ENCODE data around the gene HOXB4. TPM values are rescaled to one million over a fixed set of nuclear protein-coding genes. Genes with fewer than 3 reads are reported as not detected.

The HOXB4 gene
- polyA plus RNA-seq, 1 of the 3 experiments (the other 2 are of a cell fraction): 0.03 TPM

- peaks cover 99% of the 10 kb centered on the region for H3K27me3 ChIP-seq (ENCODE audit: insufficient read depth)
- H3K4me2 ChIP-seq: no peak overlapping the region
- H3K27ac ChIP-seq (ENCODE audit: low read depth in 2 of 2, low read length in 1 of 2): no peak overlapping the region
- ChIA-PET CTCF (interaction anchor here (0.9 to 1.9 kb wide), 6 partner anchors 49 to 594 kb away, joined by 3 to 6 read pairs (median 4); no protein-coding TSS in a partner anchor), POLR2A (no interaction called here)
- no peak overlapping the region for H3K9ac ChIP-seq
- no peak for DNase-seq
- H3K9me3 ChIP-seq: no peaks in the 10 kb centered on the region
- H4K20me1 ChIP-seq (ENCODE audit: insufficient read depth): peaks cover 5% of the 10 kb centered on the region; the same call in 1 of the 2 replicates
- no peak for TF ChIP-seq NFIC (IDR thresholded peaks at IDR 0.05; ENCODE audit: borderline replicate concordance)
- no peak for TF ChIP-seq MXI1 (IDR thresholded peaks at IDR 0.05; ENCODE audit: low read depth, low read length)
- TF ChIP-seq POLR2AphosphoS5 (IDR thresholded peaks at IDR 0.05; ENCODE audit: low read depth, low read length): no peak
- no peak for TF ChIP-seq NRF1 (IDR thresholded peaks at IDR 0.05; ENCODE audit: low read depth, low read length)
- TF ChIP-seq TCF12 (IDR thresholded peaks at IDR 0.05): no peak
- TF ChIP-seq, protein P1, sequence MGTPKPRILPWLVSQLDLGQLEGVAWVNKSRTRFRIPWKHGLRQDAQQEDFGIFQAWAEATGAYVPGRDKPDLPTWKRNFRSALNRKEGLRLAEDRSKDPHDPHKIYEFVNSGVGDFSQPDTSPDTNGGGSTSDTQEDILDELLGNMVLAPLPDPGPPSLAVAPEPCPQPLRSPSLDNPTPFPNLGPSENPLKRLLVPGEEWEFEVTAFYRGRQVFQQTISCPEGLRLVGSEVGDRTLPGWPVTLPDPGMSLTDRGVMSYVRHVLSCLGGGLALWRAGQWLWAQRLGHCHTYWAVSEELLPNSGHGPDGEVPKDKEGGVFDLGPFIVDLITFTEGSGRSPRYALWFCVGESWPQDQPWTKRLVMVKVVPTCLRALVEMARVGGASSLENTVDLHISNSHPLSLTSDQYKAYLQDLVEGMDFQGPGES (IDR thresholded peaks at IDR 0.05; ENCODE audit: low read depth, low read length): no peak
- TF ChIP-seq REST (IDR thresholded peaks at IDR 0.05; ENCODE audit: low read depth, low read length): no peak
- TF ChIP-seq RXRA (IDR thresholded peaks at IDR 0.05; ENCODE audit: borderline replicate concordance, low read depth): no peak
- TF ChIP-seq ELF1 (IDR thresholded peaks at IDR 0.05): no peak
- no peak for TF ChIP-seq SMC3 (IDR thresholded peaks at IDR 0.05; ENCODE audit: low read depth, low read length)
- no peak for TF ChIP-seq FOXM1 (IDR thresholded peaks at IDR 0.05; ENCODE audit: low read depth)
- TF ChIP-seq FOXJ3 (CRISPR knock-in tag; IDR thresholded peaks at IDR 0.05): no peak
- TF ChIP-seq USF1 (IDR thresholded peaks at IDR 0.05; ENCODE audit: borderline replicate concordance, low read depth): no peak
- TF ChIP-seq, protein P2, sequence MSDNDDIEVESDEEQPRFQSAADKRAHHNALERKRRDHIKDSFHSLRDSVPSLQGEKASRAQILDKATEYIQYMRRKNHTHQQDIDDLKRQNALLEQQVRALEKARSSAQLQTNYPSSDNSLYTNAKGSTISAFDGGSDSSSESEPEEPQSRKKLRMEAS (IDR thresholded peaks at IDR 0.05; ENCODE audit: low read depth): no peak
- TF ChIP-seq MEF2A (IDR thresholded peaks at IDR 0.05; ENCODE audit: borderline replicate concordance, low read depth): no peak
- TF ChIP-seq CTCF (IDR thresholded peaks at IDR 0.05): no peak
- TF ChIP-seq PBX3 (IDR thresholded peaks at IDR 0.05): no peak
- no peak for TF ChIP-seq JUND (IDR thresholded peaks at IDR 0.05)
- TF ChIP-seq EP300 (IDR thresholded peaks at IDR 0.05; ENCODE audit: borderline replicate concordance in 1 of 2, low read depth in 1 of 2, low read length in 1 of 2): no peak
- H3K4me1 ChIP-seq (ENCODE audit: control insufficient read depth in 1 of 2, insufficient read depth in 2 of 2, low read depth in 1 of 2, low read length in 1 of 2): no peaks in the 10 kb centered on the region; a peak in 1 of 4 replicates
- H3F3A ChIP-seq (replicated peaks; ENCODE audit: insufficient read depth): no peaks in the 10 kb centered on the region
- H3K4me3 ChIP-seq (ENCODE audit: low read depth in 2 of 2, low read length in 1 of 2): no peak overlapping the region
- 71% methylated on average over 1 of the region's 1 CpG for WGBS (ENCODE audit: low lambda C conversion rate)
- no peaks in the 10 kb centered on the region for H3K79me2 ChIP-seq (ENCODE audit: insufficient read depth)
- H3K36me3 ChIP-seq (replicated peaks in 1 of 2; ENCODE audit: control insufficient read depth in 1 of 2, insufficient read depth in 2 of 2, low read length in 1 of 2): no peaks in the 10 kb centered on the region
- H3K9me2 ChIP-seq: no peaks in the 10 kb centered on the region
- no peak overlapping the region for H2AFZ ChIP-seq (ENCODE audit: low read depth)
Observed at GRCh38 chr17:48608494-48608834, 30.3 kb upstream of the HOXB4 start.

Data from SK-N-SH (cell line).